ENCODE measurements around the gene HBG1.

HBG1 gene

DNA sequence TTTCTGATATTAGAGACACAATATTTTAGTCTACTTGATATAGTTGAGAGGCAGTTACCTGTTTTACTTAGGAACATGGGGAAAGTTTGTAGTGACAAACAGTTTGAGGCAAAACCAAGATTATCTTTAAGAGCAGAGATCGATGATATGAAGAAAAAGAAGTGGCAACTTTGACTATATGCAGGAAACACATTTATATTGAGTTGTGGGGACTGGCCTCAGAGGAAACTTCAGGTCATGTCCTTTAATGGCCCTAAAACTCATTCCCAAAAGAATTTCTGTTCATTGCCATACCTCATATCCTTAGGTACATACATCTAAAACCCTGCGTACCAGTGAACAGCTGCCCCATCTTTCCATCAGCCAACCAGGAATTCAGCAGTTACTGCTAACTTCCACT is 4.5 kb downstream of the HBG1 start:
- DNase-seq, result no peak

DNA sequence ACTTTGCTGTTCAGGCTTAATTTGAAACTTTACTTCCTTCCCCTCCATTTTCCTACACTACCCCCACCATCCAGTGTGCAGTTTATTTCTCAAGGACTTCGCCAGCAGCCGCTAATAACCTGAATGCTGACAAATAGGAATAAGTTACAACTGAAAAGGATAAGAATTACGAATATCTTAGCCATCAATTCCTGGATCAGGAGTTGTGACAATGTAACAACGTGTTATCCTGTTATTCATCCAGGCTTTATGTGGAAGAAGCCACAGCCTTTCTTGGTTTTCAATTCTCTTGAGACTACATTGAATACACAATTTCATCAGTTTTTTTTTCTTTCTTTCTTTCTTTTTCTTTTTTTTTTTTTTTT is 5.9 kb downstream of the HBG1 start:
- DNase-seq, result no peak

DNA sequence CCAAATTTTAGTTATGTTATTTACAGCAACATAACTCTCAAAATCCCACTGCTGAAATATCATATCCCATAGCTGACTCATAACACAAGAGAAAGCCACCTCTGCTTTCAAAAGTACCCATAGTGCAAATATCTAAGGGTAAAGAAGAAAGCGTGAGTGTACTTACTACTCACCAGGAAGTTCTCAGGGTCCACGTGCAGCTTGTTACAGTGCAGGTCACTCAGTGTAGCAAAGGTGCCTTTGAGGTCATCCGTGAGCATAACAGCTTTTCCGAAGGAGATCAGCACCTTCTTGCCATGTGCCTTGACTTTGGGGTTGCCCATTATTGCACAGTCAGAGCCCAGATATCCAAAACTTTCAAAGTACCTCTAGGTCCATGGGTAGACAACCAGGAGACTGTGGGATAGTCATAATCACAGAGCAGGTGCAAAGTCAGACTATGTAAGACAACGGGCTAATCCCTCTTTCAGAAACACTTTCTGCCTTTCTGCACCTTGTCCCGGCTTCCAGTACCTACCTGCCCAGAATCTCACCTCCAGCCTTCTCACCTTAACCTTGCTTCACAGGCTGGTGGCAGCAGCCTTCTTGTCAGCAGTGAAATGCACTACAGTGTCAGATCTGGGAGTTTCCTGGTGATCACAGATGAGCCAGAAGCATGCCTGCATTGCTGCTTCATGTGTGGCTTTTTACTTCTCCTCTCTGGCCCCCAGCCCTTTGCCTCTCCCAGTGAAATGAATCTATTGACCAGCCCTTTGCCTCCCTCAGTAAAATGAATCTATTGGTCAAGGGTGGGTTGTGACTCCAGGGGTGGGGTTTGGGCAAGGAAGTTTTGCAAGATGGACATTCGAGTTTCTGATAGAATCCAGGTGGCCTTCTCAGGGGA is 6.5 kb downstream of the HBG1 start:
- no peak for DNase-seq

GRCh38 chr11:5242208-5242607 is 7.4 kb downstream of the HBG1 start:
- DNase-seq, result no peak

GRCh38 chr11:5241458-5241857 is 8.2 kb downstream of the HBG1 start:
- no peak for DNase-seq

DNA sequence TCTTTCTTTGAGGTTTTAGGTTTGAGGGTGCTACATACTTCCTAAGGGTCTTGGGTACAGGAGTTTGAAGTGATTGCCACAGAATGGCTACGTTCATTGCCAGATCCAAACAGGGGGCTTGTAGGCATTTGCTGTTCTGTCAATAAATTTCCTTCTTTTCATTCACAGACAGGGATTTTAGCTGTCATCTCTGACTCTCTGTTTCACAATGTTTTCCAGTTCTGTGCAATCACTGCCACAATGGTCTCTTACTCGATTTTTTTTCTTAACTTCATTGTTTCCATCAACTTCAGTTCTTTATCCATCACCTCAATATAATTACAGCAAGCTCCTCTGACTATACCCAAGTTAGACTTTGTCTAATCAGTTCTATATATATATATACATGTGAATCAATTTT is 9.2 kb downstream of the HBG1 start:
- DNase-seq, result no peak

DNA sequence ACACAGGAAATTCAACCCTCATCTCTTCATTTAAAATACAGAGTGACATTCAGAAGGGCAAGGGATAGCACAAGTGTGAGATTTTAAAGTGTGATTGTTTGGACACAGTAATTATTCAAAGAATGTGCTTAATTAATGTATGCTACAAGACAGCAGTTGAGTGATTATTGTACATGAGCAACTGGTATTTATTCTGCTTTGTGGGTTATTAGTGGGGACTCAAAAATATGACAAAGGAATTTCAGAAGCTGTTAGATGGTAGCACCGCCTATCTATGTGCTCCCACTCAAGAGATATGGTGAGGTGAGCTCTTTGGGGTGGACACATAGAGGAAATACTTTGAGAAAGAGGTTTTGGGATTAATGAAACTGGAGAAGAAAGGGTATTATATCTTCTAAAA is 9.6 kb downstream of the HBG1 start:
- no peak for DNase-seq

- DNase-seq, result no peak
These were observed 10.6 kb downstream of the HBG1 start for GRCh38 chr11:5239046-5239445.

DNA sequence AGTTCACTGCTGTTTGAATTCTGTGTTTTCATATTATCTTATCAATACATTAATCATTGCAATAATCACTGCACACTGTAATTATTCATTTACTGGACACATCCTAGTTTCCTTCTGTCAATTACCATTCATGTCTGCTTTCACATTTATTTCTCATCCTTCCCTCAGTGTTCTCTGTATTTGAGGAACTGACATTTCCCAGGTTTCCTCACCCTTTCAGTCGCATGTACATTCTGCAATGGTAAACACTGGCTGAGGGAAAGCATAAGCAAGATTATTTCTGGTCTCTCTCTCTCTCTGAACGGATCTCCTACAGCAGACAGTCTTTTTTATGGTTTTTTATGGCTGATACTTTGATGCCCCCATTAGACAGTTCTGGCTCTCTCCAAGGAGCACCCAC is 11.2 kb downstream of the HBG1 start:
- no peak for DNase-seq

DNA sequence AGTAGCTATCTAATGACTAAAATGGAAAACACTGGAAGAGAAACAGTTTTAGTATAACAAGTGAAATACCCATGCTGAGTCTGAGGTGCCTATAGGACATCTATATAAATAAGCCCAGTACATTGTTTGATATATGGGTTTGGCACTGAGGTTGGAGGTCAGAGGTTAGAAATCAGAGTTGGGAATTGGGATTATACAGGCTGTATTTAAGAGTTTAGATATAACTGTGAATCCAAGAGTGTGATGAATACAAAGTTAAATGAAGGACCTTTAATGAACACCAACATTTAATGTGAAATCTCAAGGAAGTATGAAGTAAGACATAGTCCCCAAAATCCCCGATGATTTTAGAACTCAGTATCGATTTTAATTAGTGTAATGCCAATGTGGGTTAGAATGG is 12.2 kb downstream of the HBG1 start:
- DNase-seq, result no peak

DNA sequence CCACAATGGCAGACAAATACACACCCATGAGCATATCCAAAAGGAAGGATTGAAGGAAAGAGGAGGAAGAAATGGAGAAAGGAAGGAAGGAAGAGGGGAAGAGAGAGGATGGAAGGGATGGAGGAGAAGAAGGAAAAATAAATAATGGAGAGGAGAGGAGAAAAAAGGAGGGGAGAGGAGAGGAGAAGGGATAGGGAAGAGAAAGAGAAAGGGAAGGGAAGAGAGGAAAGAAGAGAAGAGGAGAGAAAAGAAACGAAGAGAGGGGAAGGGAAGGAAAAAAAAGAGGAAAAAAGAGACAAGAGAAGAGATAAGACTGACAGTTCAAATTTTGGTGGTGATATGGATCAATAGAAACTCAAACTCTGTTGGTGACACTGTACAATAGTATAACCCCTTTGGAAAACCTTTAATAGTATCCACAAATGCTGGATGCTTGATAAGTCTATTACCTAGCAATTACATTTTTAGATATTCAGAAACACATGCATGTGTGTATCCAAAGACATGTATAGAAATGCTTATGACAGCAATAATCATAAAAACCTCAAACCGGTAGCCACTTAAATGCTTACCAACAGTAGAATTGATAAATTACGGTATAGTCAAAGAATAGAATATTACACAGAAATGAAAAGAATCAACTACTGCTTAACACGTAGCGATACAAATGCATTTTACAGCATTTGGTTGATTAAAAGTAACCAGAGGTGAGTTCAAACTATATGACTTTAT is 14.1 kb downstream of the HBG1 start:
- no peak for DNase-seq

DNA sequence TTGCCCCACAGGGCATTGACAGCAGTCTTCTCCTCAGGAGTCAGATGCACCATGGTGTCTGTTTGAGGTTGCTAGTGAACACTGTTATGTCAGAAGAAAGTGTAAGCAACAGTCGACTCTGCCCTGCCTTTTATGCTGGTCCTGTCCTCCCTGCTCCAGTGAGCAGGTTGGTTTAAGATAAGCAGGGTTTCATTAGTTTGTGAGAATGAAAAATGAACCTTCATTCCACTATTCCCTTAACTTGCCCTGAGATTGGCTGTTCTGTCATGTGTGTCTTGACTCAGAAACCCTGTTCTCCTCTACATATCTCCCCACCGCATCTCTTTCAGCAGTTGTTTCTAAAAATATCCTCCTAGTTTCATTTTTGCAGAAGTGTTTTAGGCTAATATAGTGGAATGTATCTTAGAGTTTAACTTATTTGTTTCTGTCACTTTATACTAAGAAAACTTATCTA is 15.2 kb downstream of the HBG1 start, which contains the start of gene HBD:
HBD (minus strand) TSS at position 103 of the 454 bp plus-strand sequence; CDS start at position 53, 50 bp downstream.
- DNase-seq, result no peak

DNA sequence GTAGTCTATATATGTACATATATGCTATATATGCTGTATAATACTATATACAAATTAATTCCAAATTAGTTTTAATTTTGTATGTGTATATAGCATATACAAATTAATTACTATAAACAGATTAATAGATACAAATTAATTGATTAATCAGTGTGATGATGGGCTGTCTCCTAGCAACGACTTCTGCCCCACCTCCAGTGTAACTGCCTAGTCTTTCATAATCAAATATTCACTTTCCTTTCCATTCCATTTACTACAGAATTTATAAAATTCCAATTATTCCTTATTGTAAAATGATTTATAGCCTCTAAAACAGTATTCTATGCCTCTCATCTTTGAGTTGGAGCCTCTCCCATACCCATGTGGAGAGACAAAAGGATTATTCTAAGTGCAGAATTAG is 16.4 kb downstream of the HBG1 start:
- DNase-seq, result no peak

GRCh38 chr11:5232821-5233220 is 16.8 kb downstream of the HBG1 start:
- DNase-seq, result no peak

DNA sequence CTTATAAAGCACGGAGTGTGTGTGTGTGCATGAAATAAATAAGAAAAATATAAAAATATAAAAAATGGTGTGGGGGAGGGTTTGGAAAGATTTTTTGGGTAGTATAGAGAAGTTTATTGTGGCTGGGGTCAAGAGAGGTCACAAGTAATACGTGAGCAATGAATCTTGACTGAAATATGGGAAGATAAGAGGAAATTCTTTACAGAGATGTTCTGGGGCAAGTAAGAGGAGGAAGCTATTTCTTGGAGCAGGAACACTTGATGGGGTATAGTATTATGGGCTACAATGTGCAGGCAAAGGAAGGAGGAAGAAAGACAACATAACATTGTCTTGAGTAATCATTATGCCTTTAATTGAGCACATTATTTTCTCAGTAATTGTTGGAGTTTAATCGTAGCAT is 17.5 kb downstream of the HBG1 start:
- no peak for DNase-seq

DNA sequence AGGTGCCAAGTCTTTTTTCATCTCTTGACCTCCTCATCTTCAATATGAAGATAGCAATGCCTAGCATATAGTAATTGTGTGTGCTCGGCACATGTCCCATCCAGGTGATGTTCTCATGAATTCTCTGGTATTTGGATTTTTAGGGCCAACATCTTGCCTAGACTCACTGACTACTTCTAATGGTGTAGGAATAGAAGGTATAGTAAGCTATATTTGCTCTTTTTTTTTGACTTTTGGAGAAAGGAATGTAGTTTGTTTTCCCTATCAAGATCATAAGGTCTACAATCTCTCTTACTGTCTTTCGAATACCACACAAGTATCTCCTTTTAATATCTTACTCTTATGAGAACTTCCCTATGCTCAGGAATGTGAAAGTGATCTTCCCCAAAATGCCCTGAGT is 18.5 kb downstream of the HBG1 start:
- DNase-seq, result no peak

- no peak for DNase-seq
These were observed 19.4 kb downstream of the HBG1 start for GRCh38 chr11:5230266-5230665.

DNA sequence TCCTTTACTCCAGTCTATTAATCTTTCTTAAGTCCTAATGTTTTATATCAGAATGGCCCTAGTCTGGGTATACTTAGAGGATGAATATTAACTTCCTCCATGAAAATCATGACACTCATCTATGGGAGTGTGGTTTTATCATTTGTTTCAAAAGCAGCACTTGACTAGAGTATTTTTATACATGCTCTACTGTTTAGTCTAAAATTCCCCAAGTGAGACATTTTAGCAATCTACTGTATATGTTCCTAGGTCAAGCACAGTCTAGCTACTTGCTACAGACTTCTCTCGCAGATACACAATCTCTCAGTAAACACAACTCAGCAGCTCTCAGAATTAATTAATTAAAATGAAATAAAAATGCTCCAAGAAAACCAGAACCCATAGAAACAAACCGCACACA is 19.9 kb downstream of the HBG1 start:
- DNase-seq, result no peak

DNA sequence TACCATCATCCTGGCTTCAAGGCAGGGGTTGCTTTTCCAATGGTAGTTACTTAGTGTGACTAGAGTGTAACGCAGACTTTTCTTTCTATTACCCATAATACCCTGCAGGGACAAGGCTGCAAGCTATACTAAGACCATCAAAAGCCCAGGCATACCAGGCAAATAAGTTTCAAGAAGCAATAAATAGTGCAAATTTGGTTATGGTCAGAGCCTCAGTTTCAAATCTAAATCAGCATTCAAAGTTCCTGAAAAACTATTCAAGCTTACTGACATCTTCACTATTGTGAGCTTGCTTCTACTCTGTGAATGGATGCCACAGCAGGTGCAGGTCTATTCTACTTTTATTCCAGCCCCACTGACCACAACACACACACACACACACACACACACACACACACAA is 20.3 kb downstream of the HBG1 start:
- no peak for DNase-seq

- DNase-seq, result no peak
These were observed 21.5 kb downstream of the HBG1 start for GRCh38 chr11:5228124-5228523.

DNA sequence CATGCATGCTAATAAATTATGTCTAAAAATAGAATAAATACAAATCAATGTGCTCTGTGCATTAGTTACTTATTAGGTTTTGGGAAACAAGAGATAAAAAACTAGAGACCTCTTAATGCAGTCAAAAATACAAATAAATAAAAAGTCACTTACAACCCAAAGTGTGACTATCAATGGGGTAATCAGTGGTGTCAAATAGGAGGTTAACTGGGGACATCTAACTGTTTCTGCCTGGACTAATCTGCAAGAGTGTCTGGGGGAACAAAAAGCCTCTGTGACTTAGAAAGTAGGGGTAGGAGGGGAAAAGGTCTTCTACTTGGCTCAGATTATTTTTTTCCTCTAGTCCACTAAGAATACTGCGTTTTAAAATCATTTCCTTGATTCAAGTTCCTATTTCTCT is 22.0 kb downstream of the HBG1 start:
- DNase-seq, result no peak

DNA sequence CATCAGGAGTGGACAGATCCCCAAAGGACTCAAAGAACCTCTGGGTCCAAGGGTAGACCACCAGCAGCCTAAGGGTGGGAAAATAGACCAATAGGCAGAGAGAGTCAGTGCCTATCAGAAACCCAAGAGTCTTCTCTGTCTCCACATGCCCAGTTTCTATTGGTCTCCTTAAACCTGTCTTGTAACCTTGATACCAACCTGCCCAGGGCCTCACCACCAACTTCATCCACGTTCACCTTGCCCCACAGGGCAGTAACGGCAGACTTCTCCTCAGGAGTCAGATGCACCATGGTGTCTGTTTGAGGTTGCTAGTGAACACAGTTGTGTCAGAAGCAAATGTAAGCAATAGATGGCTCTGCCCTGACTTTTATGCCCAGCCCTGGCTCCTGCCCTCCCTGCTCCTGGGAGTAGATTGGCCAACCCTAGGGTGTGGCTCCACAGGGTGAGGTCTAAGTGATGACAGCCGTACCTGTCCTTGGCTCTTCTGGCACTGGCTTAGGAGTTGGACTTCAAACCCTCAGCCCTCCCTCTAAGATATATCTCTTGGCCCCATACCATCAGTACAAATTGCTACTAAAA is 22.8 kb downstream of the HBG1 start, which contains the start of gene HBB:
HBB (minus strand) TSS at position 340 of the 579 bp plus-strand sequence; CDS start at position 290, 50 bp downstream.
- DNase-seq, result no peak

DNA sequence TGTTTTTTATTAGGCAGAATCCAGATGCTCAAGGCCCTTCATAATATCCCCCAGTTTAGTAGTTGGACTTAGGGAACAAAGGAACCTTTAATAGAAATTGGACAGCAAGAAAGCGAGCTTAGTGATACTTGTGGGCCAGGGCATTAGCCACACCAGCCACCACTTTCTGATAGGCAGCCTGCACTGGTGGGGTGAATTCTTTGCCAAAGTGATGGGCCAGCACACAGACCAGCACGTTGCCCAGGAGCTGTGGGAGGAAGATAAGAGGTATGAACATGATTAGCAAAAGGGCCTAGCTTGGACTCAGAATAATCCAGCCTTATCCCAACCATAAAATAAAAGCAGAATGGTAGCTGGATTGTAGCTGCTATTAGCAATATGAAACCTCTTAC is 24.2 kb downstream of the HBG1 start:
- no peak for DNase-seq
